Midbrain (tissue), 1 donor: Measurements from ENCODE around the gene FAM237A.

Experiments
- DNase-seq: peaks from one replicate; lab custom pipeline; 2025; lab: John Stamatoyannopoulos, UW

Gene FAM237A

DNA sequence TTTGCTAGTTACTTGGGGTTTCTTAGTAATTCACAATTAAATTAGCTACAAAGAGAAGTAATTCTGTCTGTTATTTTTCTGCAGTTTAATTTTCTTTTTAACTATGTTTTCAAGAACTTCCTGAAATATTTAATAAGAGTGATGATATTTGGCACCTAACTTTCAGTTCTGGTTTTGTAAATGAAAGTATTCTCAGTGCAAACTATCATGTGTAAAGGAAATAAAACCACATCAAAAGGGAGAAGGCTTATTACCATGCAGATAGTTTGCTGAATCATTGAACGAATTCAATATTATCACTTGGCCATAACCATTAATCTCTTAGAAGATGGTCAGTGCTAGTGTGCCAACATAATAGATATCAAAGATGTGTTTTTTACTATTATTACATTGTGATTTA is 46.7 kb downstream of the FAM237A start:
- no peak for DNase-seq

GRCh38 chr2:206692971-206693370 is 50.7 kb downstream of the FAM237A start:
- DNase-seq, result no peak

GRCh38 chr2:206693399-206694137 is 51.3 kb downstream of the FAM237A start:
- DNase-seq, result peak; percentile 59

GRCh38 chr2:206696910-206697309 is 54.6 kb downstream of the FAM237A start:
- no peak for DNase-seq

GRCh38 chr2:206698811-206699210 is 56.5 kb downstream of the FAM237A start:
- DNase-seq, result no peak
